GM21360 (cell line): ENCODE measurements around the gene DTX1.

Source experiments
- ATAC-seq: cut with Tn5 transposase; IDR thresholded peaks from one replicate; pipeline ENCODE4 v1.9.1; 2021; ENCODE audit warnings: mild to moderate bottlenecking, moderate library complexity; ENCODE audit not compliant: unreplicated experiment

The DTX1 gene

GRCh38 chr12:113092607-113093408, 36.3 kb downstream of the DTX1 start:
- ATAC-seq, result no peak

GRCh38 chr12:113093409-113094101, 37.0 kb downstream of the DTX1 start:
- no peak for ATAC-seq

- no peak for ATAC-seq
Observed at GRCh38 chr12:113094738-113095137, 38.2 kb downstream of the DTX1 start.

- ATAC-seq, result no peak
Observed at GRCh38 chr12:113095405-113095804, 38.9 kb downstream of the DTX1 start.

- no peak for ATAC-seq
Observed at GRCh38 chr12:113096675-113097461, 40.3 kb downstream of the DTX1 start.

GRCh38 chr12:113097716-113098440, 41.3 kb downstream of the DTX1 start:
- ATAC-seq, result no peak

- ATAC-seq, result peak; percentile 64
Observed at GRCh38 chr12:113098441-113099028, 42.0 kb downstream of the DTX1 start.

GRCh38 chr12:113099364-113099763, 42.8 kb downstream of the DTX1 start:
- ATAC-seq, result no peak

GRCh38 chr12:113099764-113100163, 43.2 kb downstream of the DTX1 start:
- ATAC-seq, result no peak

- no peak for ATAC-seq
Observed at GRCh38 chr12:113101751-113102150, 45.2 kb downstream of the DTX1 start.

GRCh38 chr12:113102811-113103210, 46.3 kb downstream of the DTX1 start:
- no peak for ATAC-seq

GRCh38 chr12:113103756-113104450, 47.4 kb downstream of the DTX1 start:
- ATAC-seq, result no peak

GRCh38 chr12:113104953-113105510, 48.5 kb downstream of the DTX1 start:
- ATAC-seq, result no peak

GRCh38 chr12:113105606-113106271, 49.2 kb downstream of the DTX1 start:
- no peak for ATAC-seq

GRCh38 chr12:113106361-113106760, 49.8 kb downstream of the DTX1 start:
- ATAC-seq, result no peak

GRCh38 chr12:113108308-113108707, 51.8 kb downstream of the DTX1 start:
- ATAC-seq, result no peak

- ATAC-seq, result no peak
Observed at GRCh38 chr12:113109360-113109759, 52.8 kb downstream of the DTX1 start.

GRCh38 chr12:113109872-113110599, 53.5 kb downstream of the DTX1 start:
- ATAC-seq, result no peak
